ENCODE results near the gene IST1.
"Not testable (repeated sequence)": the region's sequence is repeated elsewhere in the genome, so short reads cannot be mapped to it uniquely, and the experiment has no call there.

Gene IST1

DNA sequence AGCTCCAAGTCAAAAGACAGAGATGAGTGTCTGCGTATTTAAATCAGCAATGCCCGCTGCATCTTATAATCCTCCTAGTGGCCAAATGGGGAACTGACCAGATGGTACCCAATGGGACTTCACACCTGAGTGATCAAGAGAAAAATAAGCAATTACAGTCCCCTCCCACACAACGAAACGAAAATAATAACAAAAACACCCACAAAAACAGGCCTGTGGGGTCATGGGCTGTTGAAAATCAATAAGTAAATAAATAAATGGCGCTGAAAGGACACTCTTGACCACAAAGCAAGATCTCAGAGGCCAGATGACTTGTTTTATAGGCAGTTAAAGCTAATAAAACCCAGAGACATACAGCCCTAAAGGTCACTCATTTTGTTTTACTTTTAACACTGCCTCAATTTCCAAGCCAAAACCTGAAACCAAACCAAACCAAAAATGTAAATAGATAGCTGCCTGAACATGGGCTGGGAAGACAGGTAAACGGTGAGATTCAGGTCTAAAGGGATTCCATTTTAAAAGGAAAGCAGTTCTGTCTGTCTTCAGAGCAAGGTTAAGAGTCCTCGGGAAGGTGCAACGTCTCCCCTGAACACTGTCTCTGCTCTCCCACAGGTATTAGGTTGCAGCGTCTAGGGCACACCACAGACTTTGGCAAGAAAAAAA lies 12.7 kb upstream of the IST1 start:
- DNase-seq (ENCODE audit: low read depth in 2 of 2) = peak; percentile 34 to 41

GRCh38 chr16:71883168-71883848 lies 12.0 kb upstream of the IST1 start:
- DNase-seq (ENCODE audit: low read depth in 2 of 2) = peak; percentile 30 to 44

GRCh38 chr16:71883849-71884638 lies 11.3 kb upstream of the IST1 start, which contains the start of gene ZNF821:
ZNF821 (minus strand) TSS chr16:71884182; CDS start chr16:71879946, 4,236 bp downstream.
- peak; percentile 60 to 65 for DNase-seq (ENCODE audit: low read depth in 2 of 2)

GRCh38 chr16:71885261-71885650 lies 10.1 kb upstream of the IST1 start:
- DNase-seq (ENCODE audit: low read depth in 2 of 2) = no peak

DNA sequence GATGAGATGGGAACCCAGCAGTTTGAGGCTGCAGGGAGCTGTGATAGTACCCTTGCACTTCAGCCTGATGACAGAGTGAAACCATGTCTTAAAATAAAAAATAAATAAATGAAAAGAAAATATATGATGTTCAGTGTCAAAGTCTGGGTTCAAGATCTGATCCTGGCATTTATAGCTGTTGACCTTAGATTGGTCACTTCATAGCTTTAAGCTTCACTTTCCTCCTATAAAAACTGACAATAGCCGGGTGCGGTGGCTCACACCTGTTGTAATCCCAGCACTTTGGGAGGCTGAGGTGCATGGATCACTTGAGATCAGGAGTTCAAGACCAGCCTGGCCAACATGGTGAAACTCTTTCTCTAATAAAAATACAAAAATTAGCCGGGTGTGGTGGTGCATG lies 6.2 kb upstream of the IST1 start:
- DNase-seq (ENCODE audit: low read depth in 2 of 2) = no peak

- DNase-seq (ENCODE audit: low read depth in 2 of 2) = no peak
These were observed 1.5 kb upstream of the IST1 start for GRCh38 chr16:71893888-71894228.

GRCh38 chr16:71894229-71894920 lies 956 bp upstream of the IST1 start:
- no peak for DNase-seq (ENCODE audit: low read depth in 2 of 2)

DNA sequence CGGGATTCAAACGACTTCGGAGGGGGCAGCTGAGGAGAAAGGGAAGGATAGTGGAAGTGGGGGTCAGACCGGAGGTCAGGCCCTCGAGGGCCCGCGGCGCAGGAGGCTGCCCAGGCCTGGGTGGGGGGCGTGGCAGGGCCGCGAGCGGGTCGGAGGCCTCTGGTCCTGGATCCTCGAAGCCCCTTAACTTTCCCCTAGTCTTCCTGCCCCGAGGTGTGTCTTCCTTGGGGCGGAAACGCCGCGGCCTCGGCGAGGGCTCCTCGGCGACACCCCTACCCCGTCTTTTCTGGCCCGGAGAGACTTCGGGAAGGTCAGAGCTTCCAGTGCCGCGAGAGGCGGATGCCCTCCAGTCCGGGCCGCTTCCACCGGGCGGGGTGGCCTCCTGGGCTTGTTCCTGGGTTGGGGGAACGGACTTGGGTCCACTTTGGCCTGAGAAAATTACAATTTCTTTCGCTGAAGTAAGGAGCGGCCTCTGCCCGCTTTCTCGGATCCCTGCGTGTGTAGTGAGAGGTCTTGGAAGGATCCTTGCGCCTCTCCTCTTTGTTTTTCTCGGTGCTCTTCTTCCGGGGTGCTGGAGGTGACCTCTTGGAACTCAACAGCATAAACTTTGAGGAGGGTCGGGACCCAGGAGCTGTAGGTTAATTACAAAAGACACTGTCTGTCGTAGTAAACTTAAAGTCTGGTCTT lies 491 bp downstream of the IST1 start:
- peak in 1 of 2 donors; percentile 22 for DNase-seq (ENCODE audit: low read depth in 2 of 2)

- DNase-seq (ENCODE audit: low read depth in 2 of 2) = no peak
These were observed 1.5 kb downstream of the IST1 start for GRCh38 chr16:71896764-71897368.

DNA sequence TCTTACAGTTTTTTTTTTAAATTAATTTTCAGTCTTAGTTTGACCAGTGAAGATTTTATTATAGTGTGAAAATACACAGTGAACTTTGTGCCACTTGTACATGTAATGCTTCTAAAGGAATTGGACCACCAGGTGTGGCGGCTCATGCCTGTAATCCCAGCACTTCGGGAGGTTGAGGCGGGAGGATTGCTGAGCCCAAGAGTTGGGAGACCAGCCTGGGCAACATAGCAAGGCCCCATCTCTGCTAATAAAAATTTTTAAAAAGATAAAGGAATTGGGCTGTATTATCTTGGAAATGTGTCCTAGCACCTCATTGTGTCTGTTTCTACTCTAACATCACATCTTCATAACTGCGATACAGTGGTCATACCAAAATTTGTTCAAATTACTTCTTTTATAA lies 3.8 kb downstream of the IST1 start:
- DNase-seq (ENCODE audit: low read depth in 2 of 2) = no peak

GRCh38 chr16:71902656-71903365 lies 7.5 kb downstream of the IST1 start:
- no peak for DNase-seq (ENCODE audit: low read depth in 2 of 2)

DNA sequence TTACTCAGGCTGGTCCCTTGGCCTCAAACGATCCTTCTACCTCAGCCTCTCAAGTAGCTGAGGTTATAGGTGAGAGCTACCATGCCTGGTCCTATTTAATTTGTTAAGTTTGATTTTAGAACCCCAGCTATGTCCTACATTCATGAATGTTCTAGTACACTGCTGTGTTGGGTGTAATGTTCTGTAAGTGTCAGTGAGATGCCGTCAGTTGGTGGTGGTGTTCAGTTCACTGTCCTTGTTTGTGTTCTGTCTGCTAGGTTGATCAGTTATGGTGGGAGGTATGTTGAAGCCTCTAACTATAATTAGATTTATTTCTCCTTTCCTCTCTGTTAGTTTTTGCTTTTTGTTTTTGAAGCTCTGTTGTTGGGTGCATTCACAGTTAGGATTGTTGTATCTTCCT lies 8.3 kb downstream of the IST1 start:
- no peak for DNase-seq (ENCODE audit: low read depth in 2 of 2)

DNA sequence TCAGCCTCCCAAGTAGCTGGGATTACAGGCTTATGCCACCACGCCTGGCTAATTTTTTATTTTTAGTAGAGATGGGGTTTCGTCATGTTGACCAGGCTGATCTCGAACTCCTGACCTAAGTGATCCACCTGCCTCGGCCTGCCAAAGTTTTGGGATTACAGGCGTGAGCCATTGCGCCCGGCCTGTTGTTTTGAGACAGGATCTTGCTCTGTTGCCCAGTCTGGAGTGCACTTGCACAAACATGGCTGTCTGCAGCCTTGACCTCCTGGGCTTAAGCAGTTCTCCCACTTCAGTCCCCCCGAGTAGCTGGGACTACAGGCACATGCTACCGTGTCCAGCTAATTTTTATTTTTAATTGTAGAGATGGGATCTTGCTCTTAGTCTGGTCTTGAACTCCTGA lies 8.9 kb downstream of the IST1 start:
- no peak for DNase-seq (ENCODE audit: low read depth in 2 of 2)

GRCh38 chr16:71905765-71906164 lies 10.4 kb downstream of the IST1 start:
- DNase-seq (ENCODE audit: low read depth in 2 of 2) = not testable (repeated sequence)

GRCh38 chr16:71911121-71911520 lies 15.8 kb downstream of the IST1 start:
- DNase-seq (ENCODE audit: low read depth in 2 of 2) = no peak

DNA sequence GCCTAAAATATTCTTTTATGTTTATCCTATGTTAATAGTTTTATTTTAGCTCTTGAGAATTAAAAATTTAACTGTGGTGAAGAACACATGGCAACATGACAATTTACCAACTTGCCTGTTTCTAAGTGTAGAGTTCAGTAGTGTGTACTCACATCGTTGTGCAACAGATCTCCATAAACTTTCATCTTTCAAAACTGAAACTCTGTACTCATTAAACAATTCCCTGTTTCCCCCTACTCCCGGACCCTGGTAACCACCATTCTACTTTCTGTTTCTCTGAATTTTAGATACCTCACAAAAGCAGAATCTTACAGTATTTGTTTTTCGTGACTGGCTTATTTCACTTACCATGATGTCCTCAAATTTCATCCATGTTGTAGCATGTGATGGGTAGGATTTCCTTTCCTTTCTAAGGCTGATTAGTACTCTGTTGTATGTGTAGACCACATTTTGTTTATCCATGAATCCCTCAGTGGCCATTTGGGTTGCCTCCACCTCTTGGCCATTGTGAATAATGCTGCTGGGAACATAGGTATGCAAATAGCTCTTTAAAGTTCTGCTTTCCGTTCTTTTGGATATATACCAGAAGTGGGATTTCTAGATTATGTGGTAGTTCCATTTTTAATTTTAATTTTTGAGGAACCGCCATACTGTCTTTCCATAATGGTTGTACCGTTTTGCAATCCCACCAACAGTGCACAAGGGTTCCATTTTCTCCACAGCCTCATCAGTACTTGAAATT lies 17.4 kb downstream of the IST1 start:
- no peak for DNase-seq (ENCODE audit: low read depth in 2 of 2)

DNA sequence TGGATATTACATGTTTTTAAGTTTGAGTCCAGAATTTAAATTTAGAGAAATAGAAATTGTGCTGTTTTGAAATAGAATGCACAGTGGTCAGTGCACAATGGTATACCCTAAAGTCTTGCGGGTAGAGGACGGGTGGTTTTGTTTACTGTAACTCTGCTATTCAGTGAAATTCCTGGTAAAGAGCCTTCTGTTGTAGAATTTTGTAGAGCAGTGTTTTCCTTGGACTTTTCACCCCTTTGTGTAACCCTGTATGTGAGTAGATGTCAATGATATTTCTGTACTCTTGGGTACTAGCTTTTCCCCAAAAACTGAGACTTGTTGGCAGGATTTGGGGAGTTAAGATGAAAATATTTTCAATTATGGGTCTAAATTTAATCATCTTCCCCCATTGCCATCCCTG lies 19.5 kb downstream of the IST1 start:
- DNase-seq (ENCODE audit: low read depth in 2 of 2) = no peak

- DNase-seq (ENCODE audit: low read depth in 2 of 2) = no peak
These were observed 20.0 kb downstream of the IST1 start for GRCh38 chr16:71915350-71915749.

- no peak for DNase-seq (ENCODE audit: low read depth in 2 of 2)
These were observed 21.1 kb downstream of the IST1 start for GRCh38 chr16:71916397-71916920.

- DNase-seq (ENCODE audit: low read depth in 2 of 2) = no peak
These were observed 22.6 kb downstream of the IST1 start for GRCh38 chr16:71917900-71918299.

Measured in stimulated activated CD8-positive, alpha-beta memory T cell treated with anti-CD3 and anti-CD28 coated beads, Interleukin-2, amount 100 ng/mL, for 48 hours (primary cell).